Gastroesophageal sphincter (tissue), 4 donors: ENCODE results near the gene JADE1. TPM values are rescaled to one million over a fixed set of nuclear protein-coding genes. Genes with fewer than 3 reads are reported as not detected.
A peak's percentile ranks its signal among the peaks of the same experiment; 100 is the strongest.

Experiments
- ATAC-seq: fragments of 150-250 bp; one replicate; pipeline ENCODE4 v1.9.1; 2016; ENCODE audit warnings: mild to moderate bottlenecking, moderate library complexity
- H3K27ac ChIP-seq, 4 donors: fragments of 200-600 bp; sonication (generic) in 3 of 4; 1 replicate in 3 of 4; 2 replicates in 1 of 4; pipeline ENCODE4 v1.5.1; 2016 to 2019
- H3K27me3 ChIP-seq: fragments of 200-600 bp; sonication (generic); one replicate; pipeline ENCODE4 v1.5.1; 2019
- H3K36me3 ChIP-seq, 2 donors: fragments of 200-600 bp; sonication (generic); one replicate each; pipeline ENCODE4 v1.5.1; 2019; ENCODE audit warnings: control low read depth in 1 of 2
- H3K4me1 ChIP-seq, 3 donors: fragments of 200-600 bp; sonication (generic); 1 replicate in 2 of 3; 2 replicates in 1 of 3; pipeline ENCODE4 v1.5.1; 2016 to 2019; ENCODE audit warnings: control low read depth in 2 of 3
- H3K4me3 ChIP-seq, 2 donors: fragments of 200-600 bp; sonication (generic); one replicate each; pipeline ENCODE4 v1.5.1; 2019; ENCODE audit warnings: mild to moderate bottlenecking in 1 of 2, moderate library complexity in 1 of 2
- H3K9me3 ChIP-seq, 3 donors: fragments of 200-600 bp; sonication (generic); one replicate each; pipeline ENCODE4 v1.5.1; 2017 to 2019; ENCODE audit warnings: control low read depth in 2 of 3
- CTCF ChIP-seq, 4 experiments: fragments of 200-600 bp in 2 of 4; fragments of 450-650 bp in 2 of 4; sonication (generic) in 1 of 4; IDR thresholded peaks; one replicate each; pipeline ENCODE4 v1.5.1; 2017 to 2019; ENCODE audit warnings: antibody characterized with exemption in 4 of 4, mild to moderate bottlenecking in 2 of 4, moderate library complexity in 2 of 4
- EP300 ChIP-seq: sonication (generic); formaldehyde crosslinking; IDR thresholded peaks from one replicate; pipeline ENCODE4 v1.6.1; 2017; ENCODE audit warnings: antibody characterized with exemption, mild to moderate bottlenecking
- POLR2A ChIP-seq, 2 donors: fragments of 450-650 bp; IDR thresholded peaks; one replicate each; pipeline ENCODE4 v1.6.1; 2017; ENCODE audit warnings: antibody characterized with exemption in 2 of 2, mild to moderate bottlenecking in 2 of 2, moderate library complexity in 1 of 2
- POLR2AphosphoS5 ChIP-seq: sonication (generic); formaldehyde crosslinking; IDR thresholded peaks from one replicate; pipeline ENCODE4 v1.6.1; 2017; ENCODE audit warnings: antibody characterized with exemption
- WGBS, 2 donors: methylation state at CpG; one replicate each; pipeline ENCODE4 v1.1.5; 2018; ENCODE audit warnings: low coverage in 1 of 2; 5-methylcytosine and 5-hydroxymethylcytosine counted together
- total RNA-seq, 4 donors: library from RNA; depleted of rRNA; stranded (reverse); fragments of >200 nt; gene quantifications; one replicate each; pipeline ENCODE4 v1.1.0, GENCODE V29; 2016

The JADE1 gene
- total RNA-seq, 4 donors from 2014 or later, result 45.5 to 112 (median 63.5) TPM

GRCh38 chr4:128775477-128775876 lies 34.0 kb upstream of the JADE1 start:
- Histone ChIP-seq H3K27me3 (no peaks in the 10 kb centered on the region), H3K4me3 (no peak overlapping the region), H3K9me3 (no peaks in the 10 kb centered on the region), H3K4me1 (peaks cover 0 to 8% (median 0%) of the 10 kb centered on the region in 3 donors), H3K27ac (no peak overlapping the region), H3K36me3 (no peaks in the 10 kb centered on the region)
- TF ChIP-seq EP300 (no peak), POLR2A (IDR thresholded peaks at IDR 0.05) (no peak), POLR2AphosphoS5 (no peak), CTCF (IDR thresholded peaks at IDR 0.05) (no peak)
- WGBS, 2 donors, result 78 to 83% methylated on average over 1 to 2 of the region's 2 CpGs
- ATAC-seq, result no peak

GRCh38 chr4:128775916-128776315 lies 33.6 kb upstream of the JADE1 start:
- H3K4me3 ChIP-seq, result no peak overlapping the region
- no peaks in the 10 kb centered on the region for H3K36me3 ChIP-seq
- TF ChIP-seq CTCF (IDR thresholded peaks at IDR 0.05) (no peak), POLR2A (IDR thresholded peaks at IDR 0.05) (no peak), EP300 (no peak), POLR2AphosphoS5 (no peak)
- peaks cover 0 to 8% (median 0%) of the 10 kb centered on the region in 3 donors for H3K4me1 ChIP-seq
- WGBS, 2 donors, result 96 to 100% methylated on average over 1 to 2 of the region's 3 CpGs
- H3K27ac ChIP-seq, result no peak overlapping the region
- no peaks in the 10 kb centered on the region for H3K9me3 ChIP-seq
- no peak for ATAC-seq
- no peaks in the 10 kb centered on the region for H3K27me3 ChIP-seq

- 50 to 58% methylated on average over 2 of the region's 3 CpGs for WGBS, 2 donors
- no peak for ATAC-seq
Observed at GRCh38 chr4:128776794-128777216, 32.7 kb upstream of the JADE1 start.

GRCh38 chr4:128780688-128781087 lies 28.8 kb upstream of the JADE1 start:
- ATAC-seq, result no peak
- H3K27me3 ChIP-seq, result no peaks in the 10 kb centered on the region
- 75 to 87% methylated on average over 1 of the region's 1 CpG for WGBS, 2 donors
- H3K27ac ChIP-seq, result no peak overlapping the region
- no peaks in the 10 kb centered on the region for H3K9me3 ChIP-seq
- peaks cover 0 to 8% (median 0%) of the 10 kb centered on the region in 3 donors for H3K4me1 ChIP-seq
- H3K36me3 ChIP-seq, result no peaks in the 10 kb centered on the region
- TF ChIP-seq CTCF (IDR thresholded peaks at IDR 0.05) (no peak), POLR2A (IDR thresholded peaks at IDR 0.05) (no peak), POLR2AphosphoS5 (no peak), EP300 (no peak)
- H3K4me3 ChIP-seq, result no peak overlapping the region

More at GRCh38 chr4:128776794-128777216, 32.7 kb upstream of the JADE1 start:
- H3K9me3 ChIP-seq, result no peaks in the 10 kb centered on the region
- TF ChIP-seq CTCF (IDR thresholded peaks at IDR 0.05) (no peak), EP300 (no peak), POLR2AphosphoS5 (peak; percentile 18), POLR2A (IDR thresholded peaks at IDR 0.05) (no peak)
- H3K4me3 ChIP-seq, result no peak overlapping the region
- H3K36me3 ChIP-seq, result no peaks in the 10 kb centered on the region
- peaks cover 0 to 8% (median 0%) of the 10 kb centered on the region in 3 donors for H3K4me1 ChIP-seq
- H3K27me3 ChIP-seq, result no peaks in the 10 kb centered on the region
- no peak overlapping the region for H3K27ac ChIP-seq

- H3K4me3 ChIP-seq, result no peak overlapping the region
- TF ChIP-seq CTCF (IDR thresholded peaks at IDR 0.05) (peak in 1 of 4 experiments; percentile 39), EP300 (no peak), POLR2A (IDR thresholded peaks at IDR 0.05) (no peak), POLR2AphosphoS5 (no peak)
- H3K27me3 ChIP-seq, result no peaks in the 10 kb centered on the region
- H3K4me1 ChIP-seq, result no peaks in the 10 kb centered on the region
- H3K36me3 ChIP-seq, result no peaks in the 10 kb centered on the region
- no peak overlapping the region for H3K27ac ChIP-seq
- 86 to 100% methylated on average over 2 to 3 of the region's 3 CpGs for WGBS, 2 donors
- no peaks in the 10 kb centered on the region for H3K9me3 ChIP-seq
- ATAC-seq, result peak; percentile 31
Observed at GRCh38 chr4:128782076-128782715, 27.3 kb upstream of the JADE1 start.
